ENCODE data around the gene UAP1L1. TPM values are rescaled to one million over a fixed set of nuclear protein-coding genes. Genes with fewer than 3 reads are reported as not detected.
A peak's percentile ranks its signal among the peaks of the same experiment; 100 is the strongest.

Gene UAP1L1
- total RNA-seq, 1 donor from 2014 or later: 0.41 TPM

DNA sequence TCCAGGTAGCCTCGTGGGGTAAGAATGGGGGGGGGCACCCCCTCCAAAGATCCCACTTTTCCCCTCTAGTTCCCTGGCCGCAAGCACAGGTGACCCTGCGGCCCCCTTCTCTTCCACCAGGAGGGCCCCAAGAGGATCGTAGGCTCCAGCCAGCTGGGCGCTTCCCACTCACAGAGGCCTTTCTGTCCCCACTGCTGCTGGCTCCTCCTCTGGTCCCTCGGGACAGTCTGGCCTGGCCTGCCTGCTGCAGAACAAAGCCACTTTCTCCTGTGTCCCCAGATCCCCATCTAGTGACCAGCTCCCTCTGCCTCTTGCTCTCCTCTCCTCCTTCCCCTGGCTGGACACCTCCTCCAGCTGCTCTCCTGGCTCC, 6.4 kb upstream of the UAP1L1 start:
- DNase-seq (ENCODE audit: low spot score in 2 of 2): peak; percentile 72 to 83
- no peak for FAIRE-seq

DNA sequence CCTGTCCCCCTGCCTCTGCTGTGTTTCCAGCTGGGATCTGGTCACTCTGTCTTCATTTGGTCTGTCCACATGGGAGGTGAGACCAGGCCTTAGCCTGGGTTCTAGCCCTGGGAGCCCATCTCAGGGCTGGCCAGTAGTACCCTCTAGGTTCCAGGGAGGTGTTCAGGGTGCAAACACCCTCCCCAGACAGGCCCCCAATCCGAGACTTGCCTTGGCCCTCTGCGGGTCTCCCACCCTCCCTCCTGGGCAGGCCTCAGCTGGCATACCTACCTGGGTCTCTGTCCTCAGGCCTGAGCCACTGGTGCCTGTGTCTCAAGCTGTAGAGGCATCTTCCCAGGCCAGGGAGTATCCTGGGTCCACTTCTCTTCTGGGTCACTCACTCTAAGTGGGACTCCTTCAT, 6.0 kb upstream of the UAP1L1 start:
- FAIRE-seq: no peak

DNA sequence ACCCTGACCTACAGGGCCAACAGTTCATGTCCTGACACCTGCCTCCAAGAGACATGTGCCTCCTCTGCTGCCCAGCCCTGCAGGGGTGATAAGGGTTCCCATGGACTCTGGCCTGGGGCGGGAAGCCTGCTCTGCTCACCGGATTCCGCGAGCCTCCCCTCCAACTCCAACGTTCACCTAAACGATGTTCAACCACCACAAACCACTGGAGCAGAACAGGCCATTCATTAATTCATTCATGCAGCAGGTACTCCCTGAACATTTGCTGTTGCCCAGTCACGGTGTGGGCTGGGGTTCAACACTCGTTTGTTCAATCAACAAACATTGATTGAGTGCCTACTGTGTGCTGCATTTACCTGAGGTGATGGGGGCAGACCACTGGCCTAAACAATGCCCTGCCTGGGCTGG, 3.3 kb upstream of the UAP1L1 start:
- FAIRE-seq (no peak), DNase-seq (ENCODE audit: low spot score in 2 of 2) (no peak)

More for the DNA sequence above, 6.0 kb upstream of the UAP1L1 start:
- no peak for DNase-seq (ENCODE audit: low spot score in 2 of 2)

DNA sequence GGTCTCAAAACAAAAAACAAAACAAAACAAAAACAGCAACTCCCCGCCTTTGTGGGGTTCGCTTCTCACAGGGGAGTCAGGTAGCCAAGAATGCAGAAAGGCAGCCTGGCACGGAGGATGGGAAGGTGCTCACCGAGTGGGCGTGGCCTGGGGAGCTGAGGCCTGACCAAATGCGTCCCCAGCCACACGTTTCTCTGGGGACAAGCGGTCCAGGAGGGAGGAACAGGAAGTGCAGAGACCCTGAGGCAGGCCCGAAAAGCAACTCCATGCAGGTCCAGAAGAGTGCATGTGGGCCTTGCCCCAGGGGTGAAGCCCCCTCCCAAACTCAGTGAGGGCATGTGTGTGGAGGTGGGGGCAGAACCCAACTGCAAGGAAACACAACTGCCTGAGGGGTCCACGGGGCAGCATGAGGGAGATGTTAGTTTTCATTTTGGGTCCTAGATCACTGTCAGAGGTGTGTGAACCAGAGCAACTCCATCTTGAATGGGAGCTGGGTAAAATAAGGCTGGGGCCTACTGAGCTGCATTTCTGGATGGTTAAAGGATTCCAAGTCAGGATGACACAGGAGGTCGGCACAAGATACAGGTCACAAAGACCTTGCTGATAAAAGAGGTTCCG, 2.6 kb upstream of the UAP1L1 start:
- no peak for DNase-seq (ENCODE audit: low spot score in 2 of 2)
- FAIRE-seq: no peak

DNA sequence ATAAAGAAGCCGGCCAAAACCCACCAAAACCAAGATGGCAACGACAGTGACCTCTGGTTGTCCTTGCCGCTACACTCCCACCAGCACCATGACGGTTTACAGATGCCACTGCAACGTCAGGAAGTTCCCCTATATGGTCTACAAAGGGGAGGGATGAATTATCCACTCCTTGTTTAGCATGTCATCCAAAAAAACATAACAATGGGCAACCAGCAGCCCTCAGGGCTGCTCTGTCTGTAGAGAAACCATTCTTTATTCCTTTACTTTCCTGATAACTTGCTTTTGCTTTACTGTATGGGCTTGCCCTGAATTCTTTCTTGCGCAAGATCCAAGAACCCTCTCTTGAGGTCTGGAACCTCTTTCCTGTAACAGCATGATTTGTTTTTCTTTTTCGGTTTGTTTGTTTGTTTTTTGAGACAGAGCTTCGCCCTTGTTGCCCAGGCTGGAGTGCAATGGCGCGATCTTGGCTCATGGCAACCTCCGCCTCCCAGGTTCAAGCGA, 2.0 kb upstream of the UAP1L1 start:
- DNase-seq (ENCODE audit: low spot score in 2 of 2): no peak
- no peak for FAIRE-seq

DNA sequence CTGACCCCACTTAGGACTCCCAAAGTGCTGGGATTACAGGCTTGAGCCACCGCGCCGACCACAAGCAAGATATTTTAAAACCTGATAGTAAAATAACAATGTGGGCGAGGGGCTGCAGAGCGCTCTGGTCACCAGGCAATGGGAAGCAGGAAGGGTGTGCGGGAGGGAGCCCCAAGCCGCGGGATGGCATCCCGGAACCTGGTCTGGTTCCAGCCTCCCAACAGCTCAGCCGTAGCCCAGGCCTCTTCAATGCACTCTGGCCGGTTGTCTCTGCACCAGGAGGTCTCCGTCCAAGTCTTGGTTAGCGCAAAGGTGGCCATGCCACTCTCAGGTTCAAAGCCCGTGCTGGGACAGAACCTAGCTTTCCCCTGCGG, 694 bp upstream of the UAP1L1 start:
- FAIRE-seq (no peak), DNase-seq (ENCODE audit: low spot score in 2 of 2) (no peak)

DNA sequence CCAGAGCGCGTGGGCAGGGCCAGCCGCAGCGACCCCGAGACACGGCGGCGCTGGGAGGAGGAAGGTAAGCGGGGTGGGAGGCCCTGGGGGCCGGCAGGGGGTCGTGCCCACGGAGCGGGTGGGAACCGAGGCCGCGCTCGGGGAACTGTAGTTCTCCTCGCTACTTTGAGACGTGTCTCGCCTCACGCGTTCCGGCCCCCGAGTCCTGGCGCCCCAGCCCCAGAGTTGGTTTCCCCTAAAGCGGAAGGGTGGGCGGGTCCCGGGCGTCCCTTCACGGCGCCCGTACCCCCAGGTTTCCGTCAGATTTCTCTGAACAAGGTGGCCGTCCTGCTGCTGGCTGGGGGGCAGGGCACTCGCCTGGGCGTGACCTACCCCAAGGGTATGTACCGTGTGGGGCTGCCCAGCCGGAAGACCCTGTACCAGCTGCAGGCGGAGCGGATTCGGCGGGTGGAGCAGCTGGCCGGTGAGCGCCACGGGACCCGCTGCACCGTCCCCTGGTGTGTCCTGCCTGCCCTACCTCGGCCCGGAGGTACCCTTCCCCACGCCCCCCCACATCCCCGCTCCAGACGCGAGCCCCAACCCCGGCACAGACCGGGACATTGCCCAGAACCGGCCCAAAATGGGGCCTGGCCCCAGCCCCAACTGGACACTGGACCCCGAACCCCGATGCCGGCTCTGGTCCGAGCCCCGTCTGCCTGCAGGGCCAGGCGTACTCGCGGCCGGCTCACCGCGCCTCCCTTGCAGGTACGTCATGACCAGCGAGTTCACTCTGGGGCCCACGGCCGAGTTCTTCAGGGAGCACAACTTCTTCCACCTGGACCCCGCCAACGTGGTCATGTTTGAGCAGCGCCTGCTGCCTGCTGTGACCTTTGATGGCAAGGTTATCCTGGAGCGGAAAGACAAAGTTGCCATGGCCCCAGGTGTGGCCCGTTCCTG, 709 bp downstream of the UAP1L1 start:
- FAIRE-seq (no peak), DNase-seq (ENCODE audit: low spot score in 2 of 2) (no peak)

DNA sequence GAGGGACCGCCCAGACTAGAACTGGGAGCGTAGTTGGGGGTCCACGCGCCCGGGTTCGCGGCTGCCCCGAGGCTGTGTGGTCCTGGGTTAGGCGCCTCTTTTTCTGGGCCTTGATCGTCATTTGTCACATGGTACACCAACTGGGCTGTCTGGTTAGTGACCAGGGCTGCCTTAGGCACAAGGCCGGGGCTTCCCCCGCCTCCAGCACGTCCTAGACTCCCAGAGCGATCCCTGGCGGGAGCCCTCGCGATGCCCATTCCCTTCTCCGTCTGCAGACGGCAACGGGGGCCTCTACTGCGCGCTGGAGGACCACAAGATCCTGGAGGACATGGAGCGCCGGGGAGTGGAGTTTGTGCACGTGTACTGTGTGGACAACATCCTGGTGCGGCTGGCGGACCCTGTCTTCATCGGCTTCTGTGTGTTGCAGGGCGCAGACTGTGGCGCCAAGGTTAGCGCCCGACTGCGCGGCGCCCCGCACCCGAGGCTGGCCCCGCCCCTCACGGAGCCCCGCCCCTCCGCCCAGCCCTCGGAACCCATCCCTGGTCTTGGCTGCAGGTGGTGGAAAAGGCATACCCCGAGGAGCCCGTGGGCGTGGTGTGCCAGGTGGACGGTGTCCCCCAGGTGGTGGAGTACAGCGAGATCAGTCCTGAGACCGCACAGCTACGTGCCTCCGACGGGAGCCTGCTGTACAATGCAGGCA, 1.5 kb downstream of the UAP1L1 start:
- no peak for FAIRE-seq
- DNase-seq (ENCODE audit: low spot score in 2 of 2): no peak

DNA sequence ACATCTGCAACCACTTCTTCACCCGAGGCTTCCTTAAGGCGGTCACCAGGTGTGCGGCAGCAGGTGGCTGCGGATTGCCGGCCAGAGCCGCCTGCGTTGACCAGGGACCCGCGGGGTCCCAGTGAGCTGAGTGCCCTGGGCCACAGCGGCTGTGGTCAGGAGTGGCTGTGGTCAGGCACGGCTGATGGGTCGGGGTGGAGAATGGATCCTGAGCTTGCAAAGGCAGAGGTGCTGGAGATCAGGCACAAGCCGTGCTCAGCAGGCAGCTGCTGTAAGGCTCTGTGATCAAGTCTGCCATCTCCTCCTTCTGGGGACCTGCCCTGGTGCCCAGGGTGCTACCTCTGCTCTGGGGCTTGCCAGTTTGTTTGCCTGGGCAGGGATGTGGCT, 2.1 kb downstream of the UAP1L1 start:
- DNase-seq (ENCODE audit: low spot score in 2 of 2) (no peak), FAIRE-seq (no peak)

DNA sequence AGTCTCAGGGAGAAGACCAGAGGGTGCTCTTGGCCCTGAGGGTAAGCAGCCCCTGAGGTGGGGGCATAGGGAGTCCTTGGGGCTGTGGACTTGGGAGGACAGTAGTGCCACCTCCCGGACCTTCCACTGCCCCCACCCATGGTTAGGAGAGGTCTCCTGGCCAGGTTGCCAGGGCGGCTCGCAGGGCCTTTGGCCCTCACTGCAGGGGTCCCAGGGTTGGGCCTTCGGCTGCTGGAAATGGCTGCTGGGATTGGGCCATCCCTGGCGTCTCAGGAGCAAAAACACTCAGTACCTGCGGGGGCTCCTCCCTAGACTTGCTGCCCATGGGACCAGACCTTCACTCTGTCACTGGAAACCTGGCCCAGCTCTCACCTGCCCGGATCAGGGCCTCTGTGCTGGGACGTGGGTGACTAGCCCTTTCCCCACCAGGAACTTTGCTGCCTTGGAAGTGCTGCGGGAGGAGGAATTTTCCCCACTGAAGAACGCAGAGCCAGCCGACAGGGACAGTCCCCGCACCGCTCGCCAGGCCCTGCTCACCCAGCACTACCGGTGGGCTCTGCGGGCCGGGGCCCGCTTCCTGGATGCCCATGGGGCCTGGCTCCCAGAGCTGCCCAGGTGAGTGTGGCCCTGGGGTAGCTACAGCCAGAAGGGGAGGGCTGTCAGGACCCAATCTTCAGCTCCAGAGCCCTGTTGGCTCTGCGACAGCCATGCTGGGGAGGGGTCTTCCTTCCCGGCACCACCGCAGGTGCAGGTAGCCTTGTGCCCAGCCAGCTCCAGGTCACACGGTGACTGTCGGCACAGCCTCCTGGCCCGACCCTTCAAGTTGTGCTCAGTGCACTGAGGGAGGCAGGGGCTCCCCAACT, 3.2 kb downstream of the UAP1L1 start:
- FAIRE-seq: no peak

DNA sequence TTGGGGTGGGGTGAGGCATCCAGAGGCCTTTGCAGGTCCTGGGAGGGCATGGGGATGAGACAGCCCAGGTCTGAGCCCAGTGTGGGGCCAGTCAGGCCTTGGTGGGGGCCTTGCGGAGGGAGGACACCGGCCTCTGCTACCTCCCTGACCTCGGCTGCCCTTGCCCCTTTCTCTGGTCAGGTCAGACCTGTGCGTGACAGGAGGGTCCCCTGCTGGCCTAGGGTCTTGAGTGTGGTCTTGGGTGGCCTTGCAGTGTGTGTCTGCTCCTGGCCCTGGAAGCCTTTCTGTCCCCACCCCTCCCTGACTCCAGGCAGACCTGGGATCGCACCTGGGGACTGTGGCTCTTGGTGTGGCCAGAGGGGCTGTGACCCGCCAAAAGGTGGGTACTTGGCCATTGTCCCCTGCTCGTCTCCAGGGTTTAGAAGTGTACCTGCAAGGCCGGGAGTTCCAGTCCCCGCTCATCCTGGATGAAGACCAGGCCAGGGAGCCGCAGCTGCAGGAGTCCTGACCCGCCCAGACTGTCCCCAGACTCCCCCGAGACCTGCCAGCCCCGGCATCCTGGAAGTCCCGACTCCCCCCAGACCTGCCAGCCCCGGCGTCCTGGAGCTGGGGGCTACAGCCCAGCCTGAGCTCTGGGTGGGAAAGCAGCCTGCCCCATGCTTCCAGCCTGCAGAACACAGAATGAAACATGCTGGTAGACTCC, 5.1 kb downstream of the UAP1L1 start:
- FAIRE-seq: no peak
- DNase-seq (ENCODE audit: low spot score in 2 of 2): no peak

More for the DNA sequence above, 3.2 kb downstream of the UAP1L1 start:
- no peak for DNase-seq (ENCODE audit: low spot score in 2 of 2)

DNA sequence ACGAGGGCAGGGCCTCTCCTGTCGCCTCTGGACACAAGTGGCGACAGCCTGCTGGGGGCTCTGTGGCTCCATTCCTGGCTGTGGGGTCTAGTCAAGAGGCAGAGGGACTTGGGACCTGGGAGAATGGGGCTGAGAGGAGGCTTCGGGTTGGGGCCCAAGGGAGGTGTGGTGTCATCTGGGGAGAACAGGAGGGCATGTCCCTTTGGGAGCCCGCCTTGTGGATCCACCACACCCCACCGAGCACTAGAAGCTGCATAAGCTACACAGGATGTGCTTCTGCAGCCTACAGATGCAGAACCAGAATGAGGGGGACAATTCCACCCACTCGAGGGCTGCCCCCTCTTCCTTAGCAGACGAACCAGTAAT, 5.6 kb downstream of the UAP1L1 start:
- no peak for DNase-seq (ENCODE audit: low spot score in 2 of 2)
- FAIRE-seq: no peak

DNA sequence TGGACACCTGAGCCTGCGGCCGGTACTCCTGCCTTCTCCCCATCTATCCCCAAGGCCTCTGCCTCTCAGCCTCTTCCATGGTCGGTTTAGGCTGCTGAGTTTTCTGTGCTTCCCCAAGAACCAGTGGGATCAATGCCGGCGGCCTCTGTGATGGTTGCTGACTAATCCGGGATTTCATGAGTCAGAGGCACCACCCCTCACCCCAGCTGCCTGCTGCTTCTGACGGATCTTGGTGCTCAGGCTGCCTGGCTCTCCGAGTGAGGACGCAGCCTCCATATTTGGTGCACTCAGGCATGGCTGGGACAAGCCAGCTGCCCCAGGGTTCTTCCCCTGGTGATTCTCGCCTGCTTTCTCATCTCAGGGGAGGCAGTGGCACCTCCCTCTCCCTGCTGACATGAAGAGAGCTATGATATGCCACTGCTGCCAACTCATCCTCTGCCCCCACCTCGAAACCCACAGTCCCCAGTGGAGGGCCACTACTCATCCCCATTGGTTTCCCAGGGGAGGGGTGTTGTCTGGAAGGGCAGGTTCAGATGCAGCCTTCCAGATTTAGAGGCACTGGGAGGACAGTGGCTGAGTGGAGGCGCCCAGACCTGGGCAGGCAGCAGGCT, 6.2 kb downstream of the UAP1L1 start:
- DNase-seq (ENCODE audit: low spot score in 2 of 2) (no peak), FAIRE-seq (no peak)

DNA sequence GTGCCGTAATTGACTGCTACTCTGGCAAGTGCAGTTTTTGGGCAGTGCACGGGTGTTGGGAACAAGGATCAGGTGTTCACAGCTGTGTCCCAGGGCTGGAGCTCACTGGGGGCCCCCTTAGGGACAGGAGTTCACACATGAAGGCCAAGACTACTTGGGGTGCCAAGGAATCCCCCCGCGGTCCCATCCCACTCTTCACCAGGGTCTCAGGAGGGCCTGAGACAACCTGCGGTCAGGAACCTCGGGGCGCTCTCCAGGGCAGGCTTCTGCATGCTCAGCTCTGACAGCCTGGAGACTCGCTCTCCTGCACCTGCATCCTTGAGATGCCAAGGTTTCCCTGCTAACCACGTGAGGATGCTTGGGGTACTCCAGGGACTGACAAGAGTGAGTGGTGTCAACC, 7.2 kb downstream of the UAP1L1 start:
- FAIRE-seq (no peak), DNase-seq (ENCODE audit: low spot score in 2 of 2) (no peak)

DNA sequence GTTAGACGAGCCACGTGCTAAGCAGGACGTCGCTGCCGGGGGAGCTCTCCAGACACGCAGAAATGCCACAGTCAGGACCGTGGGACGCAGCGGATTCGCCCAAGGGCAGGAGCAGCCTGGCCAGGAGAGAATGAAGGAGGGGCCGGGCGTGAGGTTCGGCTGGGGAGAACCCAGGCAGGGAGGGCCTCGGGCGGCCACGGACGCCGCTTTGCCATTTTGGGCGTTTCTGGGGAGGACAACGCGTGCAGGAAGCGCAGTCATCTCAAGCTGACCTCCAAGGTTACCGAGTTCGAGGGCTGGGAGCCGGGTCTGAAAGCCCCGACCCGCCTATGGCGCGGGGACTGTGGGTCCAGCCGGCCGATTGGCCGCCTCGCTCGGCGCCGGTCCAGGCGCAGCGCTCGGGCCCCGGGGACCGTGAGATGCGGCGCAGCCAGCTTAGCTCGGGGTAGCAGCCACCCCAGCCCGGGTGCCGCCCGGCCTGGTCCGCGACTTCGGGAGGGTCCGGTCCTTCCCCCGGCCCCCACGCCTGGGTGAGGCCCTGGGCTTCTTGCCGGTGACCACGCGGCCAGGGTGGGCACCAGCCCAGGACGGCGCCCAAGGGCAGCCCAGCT, 8.7 kb downstream of the UAP1L1 start:
- DNase-seq (ENCODE audit: low spot score in 2 of 2) (no peak), FAIRE-seq (no peak)

DNA sequence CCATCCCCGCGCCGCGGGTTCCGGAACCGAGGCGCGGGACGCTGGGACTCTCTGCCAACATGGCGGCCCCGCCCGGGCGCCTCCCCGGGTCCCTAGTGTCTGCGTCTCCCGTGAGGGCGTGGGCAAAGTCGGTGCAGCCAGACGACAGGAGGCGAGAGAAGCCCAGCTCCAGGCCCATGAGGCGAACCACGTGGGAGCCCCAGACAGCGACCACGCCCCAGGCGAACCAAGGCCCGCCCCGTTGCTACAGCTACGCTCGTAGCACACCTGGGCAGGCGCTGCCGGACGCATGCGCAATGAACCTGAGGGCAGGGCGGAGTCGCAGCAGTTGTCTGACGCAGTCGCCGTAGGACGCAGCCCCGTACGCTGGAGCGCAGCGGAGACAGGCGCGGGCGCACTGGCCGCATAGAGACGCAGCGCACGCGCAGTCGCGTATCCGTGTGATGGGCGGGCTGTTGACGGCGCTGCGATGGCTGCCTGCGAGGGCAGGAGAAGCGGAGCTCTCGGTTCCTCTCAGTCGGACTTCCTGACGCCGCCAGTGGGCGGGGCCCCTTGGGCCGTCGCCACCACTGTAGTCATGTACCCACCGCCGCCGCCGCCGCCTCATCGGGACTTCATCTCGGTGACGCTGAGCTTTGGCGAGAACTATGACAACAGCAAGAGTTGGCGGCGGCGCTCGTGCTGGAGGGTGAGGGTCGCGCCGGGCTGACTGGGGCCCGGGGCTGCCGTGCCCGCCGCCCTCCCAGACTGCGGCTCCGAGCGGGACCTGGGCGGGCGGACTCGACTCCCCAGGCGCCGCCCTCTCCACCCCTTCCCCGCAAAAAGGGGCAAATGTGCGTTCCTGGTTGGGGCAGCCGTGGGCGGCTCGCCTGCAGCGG, 9.5 kb downstream of the UAP1L1 start, which contains the start of gene MAN1B1:
TSS of gene MAN1B1 (plus strand) at position 455 of the 878 bp plus-strand sequence. CDS start at position 470, 15 bp downstream.
- DNase-seq (ENCODE audit: low spot score in 2 of 2) (peak; percentile 97 to 98), FAIRE-seq (no peak)

DNA sequence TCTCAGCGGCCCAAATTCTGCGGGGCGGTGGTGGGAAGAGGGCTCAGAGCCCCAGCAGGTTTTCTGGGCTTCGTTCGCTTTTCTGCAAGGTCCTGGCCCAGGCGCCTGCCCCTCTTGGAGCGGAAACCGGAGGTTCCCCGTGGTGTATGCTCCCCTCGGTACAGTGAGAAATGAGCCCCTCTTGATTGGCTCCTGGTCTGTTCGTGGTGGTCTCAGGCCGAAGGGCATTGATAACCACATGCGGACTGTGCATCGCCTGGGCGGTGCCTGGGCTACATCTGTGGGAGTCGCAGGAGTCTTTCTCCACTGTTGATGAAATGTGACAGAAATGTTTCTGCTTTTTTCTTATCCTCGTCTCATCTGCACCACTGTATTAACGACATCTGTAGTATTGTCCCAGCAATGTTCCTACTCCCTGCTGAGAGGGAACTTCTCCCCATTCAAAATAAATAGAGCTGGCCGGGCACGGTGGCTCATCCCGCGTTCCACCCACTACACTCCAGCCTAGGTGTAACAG, 10.2 kb downstream of the UAP1L1 start:
- FAIRE-seq: no peak

DNA sequence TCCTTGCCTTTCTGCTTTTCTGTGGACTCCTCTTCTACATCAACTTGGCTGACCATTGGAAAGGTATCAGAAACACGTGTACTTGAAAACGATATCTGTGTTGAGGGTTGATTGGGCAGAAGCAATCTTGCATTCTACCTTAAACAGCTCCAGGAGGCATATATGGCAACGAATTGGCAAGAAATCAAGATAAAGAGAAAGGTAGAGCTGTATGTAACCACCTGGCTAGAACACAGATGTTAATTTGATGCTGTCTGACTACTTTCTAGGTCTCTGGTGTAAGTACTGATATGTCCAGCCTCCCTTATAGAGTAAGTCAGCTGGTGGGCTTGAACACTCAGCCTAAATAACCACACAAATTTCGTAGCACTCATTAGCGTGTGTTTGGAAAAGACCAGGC, 10.8 kb downstream of the UAP1L1 start:
- FAIRE-seq (no peak), DNase-seq (ENCODE audit: low spot score in 2 of 2) (no peak)

More for the DNA sequence above, 10.2 kb downstream of the UAP1L1 start:
- no peak for DNase-seq (ENCODE audit: low spot score in 2 of 2)
